AG10803 (cell line): Measurements from ENCODE around the gene DEPDC5.
"Not testable (repeated sequence)": the region's sequence is repeated elsewhere in the genome, so short reads cannot be mapped to it uniquely, and the experiment has no call there.

Experiments
- DNase-seq: peaks from one replicate; pipeline ENCODE4 v3.0.0; 2010; ENCODE audit warnings: low read depth
- H3K4me3 ChIP-seq: 2 replicates; pipeline ENCODE4 v1.5.1; 2011; ENCODE audit warnings: mild to moderate bottlenecking, low read length, control low read depth
- CTCF ChIP-seq: conservative IDR thresholded peaks from 2 replicates; pipeline ENCODE4 v1.5.1; 2011; ENCODE audit warnings: mild to moderate bottlenecking, low read length, control low read depth, inconsistent platforms

DEPDC5 gene

GRCh38 chr22:31738566-31738965, 15.3 kb upstream of the DEPDC5 start:
- no peak overlapping the region for H3K4me3 ChIP-seq
- no peak for DNase-seq
- peak; percentile 12; the same call in 1 of the 2 replicates for TF ChIP-seq CTCF

GRCh38 chr22:31739795-31740201, 14.0 kb upstream of the DEPDC5 start:
- no peak for TF ChIP-seq CTCF
- H3K4me3 ChIP-seq = no peak overlapping the region
- no peak for DNase-seq

GRCh38 chr22:31740314-31740713, 13.5 kb upstream of the DEPDC5 start:
- not testable (repeated sequence) for H3K4me3 ChIP-seq, DNase-seq

GRCh38 chr22:31742115-31742514, 11.7 kb upstream of the DEPDC5 start:
- TF ChIP-seq CTCF = no peak
- H3K4me3 ChIP-seq = no peak overlapping the region
- DNase-seq = no peak

- DNase-seq = no peak
- no peak overlapping the region for H3K4me3 ChIP-seq
- no peak for TF ChIP-seq CTCF
Observed at GRCh38 chr22:31742682-31743081, 11.1 kb upstream of the DEPDC5 start.

GRCh38 chr22:31743871-31744270, 9.9 kb upstream of the DEPDC5 start:
- no peak overlapping the region for H3K4me3 ChIP-seq
- no peak for TF ChIP-seq CTCF
- DNase-seq = no peak

GRCh38 chr22:31747441-31747840, 6.4 kb upstream of the DEPDC5 start:
- no peak for DNase-seq
- no peak overlapping the region for H3K4me3 ChIP-seq
- no peak for TF ChIP-seq CTCF

GRCh38 chr22:31748490-31748889, 5.3 kb upstream of the DEPDC5 start:
- TF ChIP-seq CTCF = no peak
- peak overlapping the region; percentile 95 for H3K4me3 ChIP-seq
- no peak for DNase-seq
